ENCODE measurements around the gene SPPL3.

SPPL3 gene

DNA sequence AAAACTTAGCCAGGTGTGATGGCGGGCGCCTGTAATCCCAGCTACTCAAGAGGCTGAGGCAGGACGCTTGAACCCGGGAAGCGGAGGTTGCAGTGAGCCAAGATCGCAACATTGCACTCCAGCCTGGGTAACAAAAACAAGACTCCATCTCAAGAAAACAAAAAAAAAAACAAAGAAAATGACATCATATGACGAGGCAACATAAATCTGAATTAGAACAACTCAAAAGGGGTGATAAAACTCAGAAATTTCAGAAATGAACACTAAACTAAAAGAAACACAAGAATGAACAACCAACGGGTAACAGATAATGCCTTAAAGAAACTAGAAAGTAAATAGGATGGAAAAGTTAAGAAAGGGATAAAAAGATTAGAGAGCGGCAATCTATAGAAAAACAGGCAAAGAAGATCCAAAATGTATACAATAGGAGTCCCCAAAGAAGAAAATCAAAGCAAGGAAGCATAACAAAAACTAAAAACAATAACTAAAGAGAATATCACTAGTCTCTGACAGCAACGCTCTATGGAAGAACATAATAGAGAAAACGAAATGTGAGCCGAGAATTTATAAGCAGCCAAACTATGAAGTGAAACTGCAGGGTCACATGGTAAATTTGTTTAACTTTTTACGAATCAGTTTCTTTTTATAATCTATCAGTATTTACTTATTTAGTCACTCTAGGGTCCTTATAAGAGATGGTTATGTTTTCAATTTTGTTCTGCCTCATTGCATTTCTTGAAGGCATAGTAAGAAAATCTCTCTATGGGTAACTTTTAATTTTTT is 45.7 kb downstream of the SPPL3 start:
- in situ Hi-C loops (cut with HindIII; ENCODE audit: low pct_unique_long_range_greater_than_20kb, low sequenced_read_pairs): no loop called here
- DNase-seq (ENCODE audit: low read depth in 1 of 2, low spot score in 1 of 2): no peak
- TF ChIP-seq JUND (IDR thresholded peaks at IDR 0.05; ENCODE audit: low read depth): no peak

DNA sequence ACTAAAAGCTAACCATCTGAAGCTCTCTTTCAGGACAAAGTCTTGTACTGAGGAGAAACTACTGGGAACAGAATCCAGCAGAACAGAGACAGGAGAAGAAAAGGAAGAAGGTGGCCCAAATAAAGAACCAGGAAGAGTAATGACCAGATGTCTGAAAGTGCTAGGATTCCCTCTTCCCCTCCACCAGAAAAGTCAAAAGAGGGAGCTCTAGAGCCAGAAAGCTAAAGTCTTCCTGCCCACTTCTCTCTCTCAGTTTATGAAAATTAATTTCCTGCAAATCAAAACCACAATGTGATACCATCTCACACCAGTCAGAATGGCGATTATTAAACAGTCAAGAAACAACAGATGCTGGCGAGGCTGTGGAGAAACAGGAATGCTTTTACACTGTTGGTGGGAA is 47.2 kb downstream of the SPPL3 start:
- TF ChIP-seq JUND (IDR thresholded peaks at IDR 0.05; ENCODE audit: low read depth): no peak
- in situ Hi-C loops (cut with HindIII; ENCODE audit: low pct_unique_long_range_greater_than_20kb, low sequenced_read_pairs): no loop called here
- DNase-seq (ENCODE audit: low read depth in 1 of 2, low spot score in 1 of 2): peak in 1 of 2 experiments; percentile 67

DNA sequence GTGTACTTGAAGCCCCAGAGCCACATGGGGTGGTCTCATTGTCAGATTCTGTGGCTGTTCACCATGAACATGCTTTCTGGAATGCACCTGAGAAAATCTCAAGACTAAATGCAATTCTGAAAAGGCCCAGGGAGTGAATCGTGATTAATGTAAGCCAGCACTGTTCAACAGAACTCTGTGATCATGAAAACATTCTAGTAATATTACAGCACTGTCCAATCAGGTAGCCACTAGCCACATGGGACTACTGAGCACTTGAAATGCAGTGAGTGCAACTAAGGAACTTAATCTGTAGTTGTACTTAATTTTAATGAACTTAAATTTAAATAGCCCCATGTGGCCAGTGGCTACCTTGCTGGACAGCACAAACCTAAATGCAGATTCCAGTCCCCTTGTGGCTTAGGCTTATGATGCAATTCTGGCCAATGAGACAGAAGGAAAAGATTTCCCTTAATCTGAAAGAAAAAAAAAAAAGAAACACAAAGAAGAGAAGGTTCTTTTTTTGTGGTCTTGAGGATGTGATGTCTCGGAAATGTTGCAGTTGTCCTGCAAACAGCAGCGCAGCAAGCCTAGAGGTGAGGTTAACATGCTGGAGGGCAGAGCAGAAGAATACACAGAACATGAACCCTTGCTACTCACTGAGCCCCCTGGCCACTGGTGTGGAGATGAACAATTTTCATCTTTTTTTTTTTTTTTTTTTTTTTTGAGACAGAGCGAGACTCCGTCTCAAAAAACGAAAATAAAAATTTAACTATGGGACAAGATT is 48.2 kb downstream of the SPPL3 start:
- TF ChIP-seq JUND (IDR thresholded peaks at IDR 0.05; ENCODE audit: low read depth): no peak
- in situ Hi-C loops (cut with HindIII; ENCODE audit: low pct_unique_long_range_greater_than_20kb, low sequenced_read_pairs): no loop called here
- no peak for DNase-seq (ENCODE audit: low read depth in 1 of 2, low spot score in 1 of 2)

DNA sequence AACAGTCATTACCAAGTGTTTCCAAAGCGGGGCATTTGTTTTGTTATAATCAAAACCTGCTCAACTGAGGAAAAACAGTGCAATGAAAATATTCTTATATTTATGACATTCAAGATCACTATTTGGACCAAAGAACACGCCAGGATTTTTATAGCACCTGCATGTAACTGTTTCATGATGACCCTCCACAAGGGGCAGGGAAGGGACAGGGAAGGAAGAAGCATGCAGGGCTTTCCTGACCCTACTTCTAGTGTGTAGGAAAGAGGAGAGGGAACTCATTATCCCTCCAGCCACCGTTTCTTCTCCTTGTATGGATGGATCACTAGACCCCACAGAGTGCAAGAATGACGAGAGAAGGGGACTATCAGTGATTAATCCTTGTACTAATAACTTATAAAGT is 49.4 kb downstream of the SPPL3 start:
- in situ Hi-C loops (cut with HindIII; ENCODE audit: low pct_unique_long_range_greater_than_20kb, low sequenced_read_pairs): no loop called here
- TF ChIP-seq JUND (IDR thresholded peaks at IDR 0.05; ENCODE audit: low read depth): no peak
- no peak for DNase-seq (ENCODE audit: low read depth in 1 of 2, low spot score in 1 of 2)

DNA sequence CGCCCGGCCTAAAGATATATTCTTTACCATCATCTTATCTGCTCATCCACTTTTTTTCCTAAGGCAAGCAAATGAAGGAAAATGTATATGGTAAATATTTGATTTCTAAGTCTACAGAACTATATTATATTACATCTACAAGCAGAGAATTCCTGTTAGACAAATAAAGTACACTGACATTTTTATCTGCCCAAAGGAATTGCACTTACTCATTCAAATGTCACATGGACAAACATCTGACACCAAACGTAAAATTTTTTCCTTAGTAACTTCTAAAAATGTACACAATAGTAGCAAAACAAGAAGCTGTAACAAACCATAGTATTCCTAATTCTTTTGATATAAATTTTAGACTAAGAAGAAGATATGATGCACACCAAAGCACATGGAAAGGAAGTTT is 51.0 kb downstream of the SPPL3 start:
- in situ Hi-C loops (cut with HindIII; ENCODE audit: low pct_unique_long_range_greater_than_20kb, low sequenced_read_pairs): no loop called here
- DNase-seq (ENCODE audit: low read depth in 1 of 2, low spot score in 1 of 2): no peak
- TF ChIP-seq JUND (IDR thresholded peaks at IDR 0.05; ENCODE audit: low read depth): no peak

DNA sequence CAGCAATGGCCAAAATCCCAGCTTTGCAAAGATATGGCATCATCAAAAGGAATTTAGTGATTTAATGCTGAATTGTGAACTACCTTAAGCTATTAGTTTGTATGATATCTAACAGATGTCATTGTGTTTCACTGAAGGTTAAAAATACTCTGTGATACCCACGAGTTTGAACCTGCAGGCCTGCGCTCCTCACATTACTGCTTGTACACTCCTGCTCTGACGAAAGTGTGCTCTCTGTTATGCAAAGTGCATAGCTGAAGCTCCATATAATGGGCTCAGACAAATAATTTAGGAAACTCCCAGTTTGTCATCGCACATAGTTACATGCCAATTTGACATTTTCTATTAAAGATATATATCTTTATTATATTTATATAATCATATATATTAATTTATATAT is 52.2 kb downstream of the SPPL3 start:
- in situ Hi-C loops (cut with HindIII; ENCODE audit: low pct_unique_long_range_greater_than_20kb, low sequenced_read_pairs): no loop called here
- no peak for TF ChIP-seq JUND (IDR thresholded peaks at IDR 0.05; ENCODE audit: low read depth)
- no peak for DNase-seq (ENCODE audit: low read depth in 1 of 2, low spot score in 1 of 2)

DNA sequence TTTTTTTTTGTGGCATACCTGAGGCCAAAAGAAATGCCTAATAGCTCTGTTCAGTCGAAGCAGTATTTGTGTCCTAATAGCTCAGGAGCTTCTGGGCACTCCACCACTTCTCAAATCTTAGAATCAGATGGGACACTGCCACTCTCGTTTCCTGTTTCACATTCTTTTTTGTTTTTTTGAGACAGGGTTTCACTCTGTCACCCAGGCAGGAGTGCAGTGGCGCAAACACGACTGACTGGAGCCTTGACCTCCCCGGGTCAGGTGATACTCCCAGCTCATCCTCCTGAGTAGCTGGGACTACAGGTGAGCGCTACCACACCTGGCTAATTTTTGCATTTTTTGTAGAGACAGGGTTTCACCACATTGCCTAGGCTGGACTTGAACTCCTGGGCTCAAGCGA is 52.7 kb downstream of the SPPL3 start:
- TF ChIP-seq JUND (IDR thresholded peaks at IDR 0.05; ENCODE audit: low read depth): no peak
- in situ Hi-C loops (cut with HindIII; ENCODE audit: low pct_unique_long_range_greater_than_20kb, low sequenced_read_pairs): no loop called here
- DNase-seq (ENCODE audit: low read depth in 1 of 2, low spot score in 1 of 2): no peak

DNA sequence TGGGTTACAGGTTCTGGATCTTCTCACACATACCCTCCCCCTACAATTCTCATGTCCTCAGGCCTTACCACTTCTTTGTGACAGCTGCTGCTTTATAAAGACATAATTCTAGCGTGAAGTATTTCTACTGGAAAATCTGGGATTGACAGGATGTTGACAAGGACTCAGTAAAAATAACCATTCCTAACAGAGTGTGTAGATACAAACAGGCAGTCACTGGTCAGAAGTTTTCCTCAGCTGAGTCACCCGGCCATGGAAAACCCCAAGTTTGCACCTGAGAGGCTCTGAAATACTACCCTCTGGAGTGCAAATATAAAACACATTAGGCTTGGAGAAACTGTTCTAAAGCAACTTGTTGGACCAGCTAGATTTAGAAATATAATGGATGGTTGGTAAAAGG is 54.4 kb downstream of the SPPL3 start:
- peak in 1 of 2 experiments; percentile 41 for DNase-seq (ENCODE audit: low read depth in 1 of 2, low spot score in 1 of 2)
- TF ChIP-seq JUND (IDR thresholded peaks at IDR 0.05; ENCODE audit: low read depth): no peak
- in situ Hi-C loops (cut with HindIII; ENCODE audit: low pct_unique_long_range_greater_than_20kb, low sequenced_read_pairs): no loop called here

DNA sequence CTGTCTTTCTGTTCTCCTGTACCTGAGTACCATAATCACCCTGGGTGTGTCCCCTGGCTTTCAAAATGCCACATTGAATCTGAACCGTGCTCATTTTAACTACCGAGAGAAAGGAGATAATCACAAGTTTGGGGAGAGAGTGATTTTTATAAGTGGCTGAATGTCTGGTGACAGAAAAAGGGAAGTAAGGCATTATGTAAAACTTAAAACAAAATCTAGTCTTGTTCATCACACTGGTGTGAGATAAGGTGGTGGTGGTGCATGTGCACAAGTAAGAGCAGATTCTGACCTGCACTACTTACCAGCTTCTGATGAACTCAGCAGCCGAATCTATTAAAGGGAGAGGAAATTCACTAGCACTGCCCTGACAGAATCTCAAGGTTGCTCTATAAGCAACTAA is 56.3 kb downstream of the SPPL3 start:
- TF ChIP-seq JUND (IDR thresholded peaks at IDR 0.05; ENCODE audit: low read depth): no peak
- DNase-seq (ENCODE audit: low read depth in 1 of 2, low spot score in 1 of 2): no peak
- in situ Hi-C loops (cut with HindIII; ENCODE audit: low pct_unique_long_range_greater_than_20kb, low sequenced_read_pairs): no loop called here

DNA sequence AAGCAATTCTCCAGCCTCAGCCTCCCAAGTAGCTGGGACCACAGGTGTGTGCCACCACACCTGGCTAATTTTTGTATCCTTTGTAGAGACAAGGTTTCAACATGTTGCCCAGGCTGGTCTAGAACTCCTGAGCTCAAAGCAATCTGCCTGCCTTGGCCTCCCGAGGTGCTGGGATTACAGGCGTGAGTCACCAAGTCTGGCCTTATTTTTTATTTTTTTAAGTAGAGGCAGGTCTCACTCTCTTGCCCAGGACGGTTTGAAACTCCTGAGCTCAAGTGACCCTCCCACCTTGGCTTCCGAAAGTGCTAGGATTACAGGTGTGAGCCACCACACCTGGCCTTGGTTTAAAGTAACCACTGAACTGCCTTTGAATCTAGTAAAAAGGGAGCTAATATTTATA is 56.8 kb downstream of the SPPL3 start:
- no peak for DNase-seq (ENCODE audit: low read depth in 1 of 2, low spot score in 1 of 2)
- in situ Hi-C loops (cut with HindIII; ENCODE audit: low pct_unique_long_range_greater_than_20kb, low sequenced_read_pairs): no loop called here
- no peak for TF ChIP-seq JUND (IDR thresholded peaks at IDR 0.05; ENCODE audit: low read depth)

DNA sequence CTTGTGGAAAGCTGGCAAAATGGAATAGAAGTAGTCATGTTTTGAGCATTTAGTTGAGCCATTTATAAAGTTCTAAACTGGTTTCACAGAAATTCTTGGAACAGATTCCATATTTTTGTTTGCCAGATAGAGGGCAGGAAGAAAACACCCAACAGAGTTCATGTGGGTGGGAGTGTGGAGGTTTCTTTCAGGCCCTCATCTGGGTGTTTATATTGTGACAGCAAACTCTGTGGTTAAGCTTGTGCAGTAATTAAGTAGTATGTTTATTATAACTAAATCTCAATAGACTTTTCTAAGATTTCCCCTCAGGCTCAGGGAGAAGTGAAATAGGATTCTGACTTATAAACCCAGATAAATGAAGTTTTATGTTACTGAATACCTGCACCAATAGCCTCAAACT is 57.4 kb downstream of the SPPL3 start:
- DNase-seq (ENCODE audit: low read depth in 1 of 2, low spot score in 1 of 2): no peak
- in situ Hi-C loops (cut with HindIII; ENCODE audit: low pct_unique_long_range_greater_than_20kb, low sequenced_read_pairs): no loop called here
- TF ChIP-seq JUND (IDR thresholded peaks at IDR 0.05; ENCODE audit: low read depth): no peak

DNA sequence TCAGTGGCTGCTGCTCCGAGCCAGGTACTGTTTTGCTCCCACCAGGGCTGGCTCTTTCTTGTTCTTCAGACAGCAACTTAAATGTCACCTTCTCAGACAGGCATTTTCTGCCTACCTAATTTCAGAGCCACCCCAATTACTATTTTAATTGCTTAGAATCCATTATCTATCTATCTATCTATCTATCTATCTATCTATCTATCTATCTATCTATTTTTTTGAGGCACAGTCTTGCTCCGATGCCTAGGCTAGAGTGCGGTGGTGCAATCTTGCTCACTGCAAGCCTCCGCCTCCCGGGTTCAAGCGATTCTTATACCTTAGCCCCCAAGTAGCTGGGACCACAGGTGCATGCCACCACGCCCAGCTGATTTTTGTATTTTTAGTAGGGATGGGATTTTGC is 58.5 kb downstream of the SPPL3 start:
- in situ Hi-C loops (cut with HindIII; ENCODE audit: low pct_unique_long_range_greater_than_20kb, low sequenced_read_pairs): no loop called here
- DNase-seq (ENCODE audit: low read depth in 1 of 2, low spot score in 1 of 2): no peak
- no peak for TF ChIP-seq JUND (IDR thresholded peaks at IDR 0.05; ENCODE audit: low read depth)

DNA sequence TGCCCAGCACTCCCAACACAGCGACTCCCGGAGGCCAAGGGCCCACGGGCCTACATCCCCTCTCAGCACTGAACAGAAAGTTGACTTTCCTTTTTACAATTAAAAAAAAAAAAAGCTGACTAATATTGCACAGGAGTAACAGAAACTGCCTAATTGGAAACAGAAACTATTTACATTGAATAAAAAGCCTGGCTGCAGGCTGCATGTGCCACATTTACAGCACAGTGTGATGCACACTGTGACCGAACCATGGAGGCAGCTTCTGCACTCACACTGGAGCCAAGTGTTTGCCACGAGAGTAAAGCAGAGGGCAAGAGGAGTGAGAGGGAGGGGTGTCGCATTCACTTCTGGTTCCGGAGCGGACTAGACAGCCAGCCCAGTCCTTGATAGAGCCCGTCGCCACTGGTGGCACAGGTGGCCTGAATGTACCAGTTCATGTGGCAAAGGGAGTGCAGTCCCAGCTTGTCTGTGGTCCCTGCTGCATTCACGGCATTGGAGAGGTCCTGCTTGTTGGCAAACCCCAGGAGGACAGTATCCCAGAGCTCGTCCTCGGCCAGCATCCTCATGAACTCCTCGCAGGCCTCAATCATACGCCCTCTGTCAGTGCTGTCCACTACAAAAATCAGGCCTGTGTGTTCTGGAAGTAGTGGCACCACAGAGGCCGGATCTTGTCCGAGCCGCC is 59.2 kb downstream of the SPPL3 start:
- TF ChIP-seq JUND (IDR thresholded peaks at IDR 0.05; ENCODE audit: low read depth): no peak
- DNase-seq (ENCODE audit: low read depth in 1 of 2, low spot score in 1 of 2): no peak
- in situ Hi-C loops (cut with HindIII; ENCODE audit: low pct_unique_long_range_greater_than_20kb, low sequenced_read_pairs): no loop called here
